Endothelial cell of umbilical vein (primary cell): ENCODE measurements around the gene JARID2. TPM values are rescaled to one million over a fixed set of nuclear protein-coding genes. Genes with fewer than 3 reads are reported as not detected.

Experiments
- BruUV-seq: library from RNA; stranded (reverse); fragments of 400-500 nt; replicated peaks from 2 replicates; lab custom pipeline; 2021; lab: Mats Ljungman, UMichigan
- CTCF ChIA-PET: fragments of 300-600, 350-600 bp; sonication (Branson Sonifier 250); formaldehyde crosslinking; loops from one replicate; lab custom pipeline; 2021; ENCODE audit warnings: antibody characterized with exemption, inconsistent platforms; lab: Charles Lee
- POLR2A ChIA-PET: fragments of 300-600, 350-600 bp; sonication (Branson Sonifier 250); formaldehyde crosslinking; loops from one replicate; lab custom pipeline; 2021; ENCODE audit warnings: antibody characterized with exemption, inconsistent platforms; lab: Charles Lee
- DNase-seq: peaks from one replicate; pipeline ENCODE4 v3.0.0-alpha.2; 2011; ENCODE audit warnings: low read depth, low spot score
- FAIRE-seq: peaks from 2 replicates; lab custom pipeline; 2011; peaks lifted over from hg19 to GRCh38; lab: Jason Lieb, UNC
- H2AFZ ChIP-seq: 2 replicates; pipeline ENCODE4 v1.6.0; 2012; ENCODE audit warnings: low read depth, low read length, control low read depth, inconsistent platforms
- H3K27ac ChIP-seq: 2 replicates; pipeline ENCODE4 v1.5.1; 2011; ENCODE audit warnings: low read depth, mild to moderate bottlenecking, control low read depth, low read length, moderate library complexity; ENCODE audit not compliant: insufficient read depth
- H3K27me3 ChIP-seq, 2 experiments: 2 replicates each; pipeline versions ENCODE4 v1.6.0 to v1.6.1; 2011; ENCODE audit warnings: low read length in 2 of 2, mixed read lengths in 1 of 2; ENCODE audit not compliant: control insufficient read depth in 2 of 2, insufficient read depth in 2 of 2
- H3K36me3 ChIP-seq, 2 experiments: 2 replicates in 1 of 2; 3 replicates in 1 of 2; pipeline ENCODE4 v1.5.1; 2011; ENCODE audit warnings: low read length in 2 of 2, mild to moderate bottlenecking in 1 of 2, moderate library complexity in 1 of 2; ENCODE audit not compliant: control insufficient read depth in 2 of 2, insufficient read depth in 2 of 2; ENCODE audit errors: extremely low read depth in 1 of 2
- H3K4me1 ChIP-seq: 3 replicates; pipeline ENCODE4 v1.5.1; 2011; ENCODE audit warnings: mild to moderate bottlenecking, low read length; ENCODE audit not compliant: control insufficient read depth, insufficient read depth; ENCODE audit errors: extremely low read depth
- H3K4me2 ChIP-seq: 2 replicates; pipeline ENCODE4 v1.6.1; 2011; ENCODE audit warnings: low read length, control low read depth, mixed read lengths; ENCODE audit not compliant: insufficient read depth
- H3K4me3 ChIP-seq, 3 experiments: fragments of 200-600 bp in 1 of 3; sonication (generic), shearing (Covaris generic) in 1 of 3; replicated peaks in 1 of 3; 2 replicates each; pipeline ENCODE4 v1.5.1; 2011 to 2016; ENCODE audit warnings: control low read depth in 3 of 3, low read length in 3 of 3, mild to moderate bottlenecking in 2 of 3, inconsistent platforms in 1 of 3, low read depth in 1 of 3, moderate library complexity in 1 of 3; ENCODE audit not compliant: insufficient read depth in 1 of 3
- H3K79me2 ChIP-seq: 2 replicates; pipeline ENCODE4 v1.6.0; 2012; ENCODE audit warnings: low read length, inconsistent platforms; ENCODE audit not compliant: control insufficient read depth, insufficient read depth
- H3K9ac ChIP-seq: replicated peaks from 2 replicates; pipeline ENCODE3; 2011; ENCODE audit warnings: low read length, control low read depth; ENCODE audit not compliant: insufficient read depth; ENCODE audit errors: extremely low read depth
- H3K9me1 ChIP-seq: replicated peaks from 3 replicates; pipeline ENCODE4 v1.6.0; 2011; ENCODE audit warnings: mild to moderate bottlenecking, low read length; ENCODE audit not compliant: control insufficient read depth, insufficient read depth; ENCODE audit errors: extremely low read depth
- H3K9me3 ChIP-seq: replicated peaks from 2 replicates; pipeline ENCODE4 v1.5.1; 2012; ENCODE audit warnings: low read length, inconsistent platforms; ENCODE audit not compliant: control insufficient read depth, insufficient read depth
- H4K20me1 ChIP-seq: replicated peaks from 2 replicates; pipeline ENCODE3; 2011; ENCODE audit warnings: mild to moderate bottlenecking, low read length; ENCODE audit not compliant: control insufficient read depth, insufficient read depth; ENCODE audit errors: extremely low read depth
- EZH2 ChIP-seq: IDR thresholded peaks from 2 replicates; pipeline ENCODE4 v1.6.1; 2012; ENCODE audit warnings: borderline replicate concordance, low read depth, mild to moderate bottlenecking, moderate library complexity, low read length, inconsistent platforms; ENCODE audit not compliant: severe bottlenecking
- FOS ChIP-seq: IDR thresholded peaks from 2 replicates; pipeline ENCODE4 v1.6.1; 2011; ENCODE audit warnings: mild to moderate bottlenecking, low read length, moderate library complexity, borderline replicate concordance; ENCODE audit not compliant: insufficient read depth
- GATA2 ChIP-seq: IDR thresholded peaks from 2 replicates; pipeline ENCODE4 v1.7.0; 2011; ENCODE audit warnings: low read depth, mild to moderate bottlenecking, moderate library complexity, mixed read lengths, low read length; ENCODE audit not compliant: insufficient read length, insufficient read depth
- JUN ChIP-seq: IDR thresholded peaks from 2 replicates; pipeline ENCODE4 v1.6.1; 2011; ENCODE audit warnings: borderline replicate concordance, low read depth; ENCODE audit not compliant: insufficient read length, insufficient read depth
- MYC ChIP-seq: IDR thresholded peaks from one replicate; pipeline ENCODE4 v1.6.1; 2011; ENCODE audit warnings: mild to moderate bottlenecking, low read depth, low read length
- POLR2A ChIP-seq: IDR thresholded peaks from 2 replicates; pipeline ENCODE4 v1.6.1; 2012; ENCODE audit warnings: low read depth, mild to moderate bottlenecking, control low read depth, low read length
- POLR2AphosphoS5 ChIP-seq: IDR thresholded peaks from 2 replicates; pipeline ENCODE4 v1.6.1; 2012; ENCODE audit warnings: low read depth, mild to moderate bottlenecking, control low read depth, low read length, moderate library complexity; ENCODE audit not compliant: insufficient read depth
- dilution Hi-C: fragments of 300-500 bp; cut with MboI; formaldehyde crosslinking; loops from one replicate; pipeline ENCODE4 v1.15.0; 2019; ENCODE audit warnings: low sequenced_read_pairs; ENCODE audit not compliant: extremely low pct_ligation_motif_present
- intact Hi-C: fragments of 100-400 bp; cut with micrococcal nuclease; formaldehyde crosslinking; loops from one replicate; pipeline ENCODE4 v1.10.0; 2022
- polyA plus RNA-seq, 4 experiments: library from polyadenylated mRNA; depleted of rRNA in 3 of 4; stranded (reverse) in 3 of 4; unstranded in 1 of 4; fragments of >200 nt; gene quantifications; 2 replicates each; pipeline versions ENCODE4 v1.2.1 to v1.2.3, GENCODE V29; 2011 to 2012; ENCODE audit warnings: missing spikeins in 1 of 4
- total RNA-seq: library from RNA; stranded (reverse); gene quantifications from 2 replicates; pipeline ENCODE4 v1.2.3, GENCODE V29; 2021
- TF ChIP-seq, protein P1 (sequence below): IDR thresholded peaks from 2 replicates; pipeline ENCODE4 v1.6.1; 2011; ENCODE audit not compliant: insufficient read depth, insufficient read length
- TF ChIP-seq, protein P2 (sequence below), 2 donors: IDR thresholded peaks; 1 replicate in 1 of 2; 2 replicates in 1 of 2; pipeline ENCODE4 v1.5.1; 2011; ENCODE audit warnings: low read length in 2 of 2, mild to moderate bottlenecking in 2 of 2, moderate library complexity in 2 of 2, control low read depth in 1 of 2, inconsistent platforms in 1 of 2, low read depth in 1 of 2; ENCODE audit not compliant: insufficient read depth in 1 of 2; ENCODE audit errors: extremely low read depth in 1 of 2

The JARID2 gene
- total and polyA plus RNA-seq, 2 donors (not counting 3 experiments of a cell fraction or from before 2014, with no cell fraction given), result 2.9 to 10.6 TPM

DNA sequence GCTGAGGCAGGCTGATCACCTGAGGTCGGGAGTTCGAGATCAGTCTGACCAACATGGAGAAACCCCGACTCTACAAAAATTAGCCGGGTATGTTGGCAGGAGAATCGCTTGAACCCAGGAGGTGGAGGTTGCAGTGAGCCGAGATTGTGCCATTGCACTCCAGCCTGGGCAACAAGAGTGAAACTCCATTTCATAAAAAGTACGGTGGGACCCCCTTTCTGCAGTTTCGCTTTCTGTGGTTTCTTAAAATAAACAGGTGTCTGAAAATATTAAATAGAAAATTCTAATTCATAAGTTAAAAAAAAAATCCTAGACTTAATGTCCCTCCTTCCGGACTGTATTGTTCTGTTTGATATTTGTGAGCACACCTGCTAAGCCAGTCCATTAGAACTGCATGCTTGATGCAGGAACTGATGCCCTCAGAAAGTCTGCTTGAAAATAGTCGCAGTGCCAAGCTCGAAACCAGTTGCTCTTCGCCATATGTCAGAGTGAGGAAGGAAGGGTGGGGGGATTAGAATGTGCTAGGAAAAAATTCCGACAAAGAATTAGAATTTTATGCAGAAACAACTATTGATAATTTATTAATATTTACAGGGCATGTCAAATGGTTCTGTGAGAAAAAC is 85.9 kb downstream of the JARID2 start:
- Histone ChIP-seq H3K4me3 (no peak overlapping the region), H3K9me3 (no peaks in the 10 kb centered on the region), H2AFZ (no peak overlapping the region), H3K4me2 (no peak overlapping the region), H3K27ac (no peak overlapping the region), H3K9ac (no peak overlapping the region), H3K27me3 (no peaks in the 10 kb centered on the region), H3K4me1 (peaks cover 2% of the 10 kb centered on the region), H4K20me1 (no peaks in the 10 kb centered on the region), H3K79me2 (no peaks in the 10 kb centered on the region), H3K36me3 (no peaks in the 10 kb centered on the region), H3K9me1 (no peaks in the 10 kb centered on the region)
- BruUV-seq, result no TSS peak
- dilution Hi-C loops (no loop called here), intact Hi-C loops (no loop called here)
- CTCF ChIA-PET, result interaction anchor here (1.4 kb wide), 1 partner anchor 20 kb away, joined by 3 read pairs; no protein-coding TSS in a partner anchor
- no peak for DNase-seq
- no peak for FAIRE-seq
- TF ChIP-seq POLR2A (no peak), FOS (no peak), POLR2AphosphoS5 (no peak), EZH2 (no peak), GATA2 (no peak), JUN (no peak), MYC (no peak)
- TF ChIP-seq, protein P1, sequence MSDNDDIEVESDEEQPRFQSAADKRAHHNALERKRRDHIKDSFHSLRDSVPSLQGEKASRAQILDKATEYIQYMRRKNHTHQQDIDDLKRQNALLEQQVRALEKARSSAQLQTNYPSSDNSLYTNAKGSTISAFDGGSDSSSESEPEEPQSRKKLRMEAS, result no peak
- TF ChIP-seq, protein P2, sequence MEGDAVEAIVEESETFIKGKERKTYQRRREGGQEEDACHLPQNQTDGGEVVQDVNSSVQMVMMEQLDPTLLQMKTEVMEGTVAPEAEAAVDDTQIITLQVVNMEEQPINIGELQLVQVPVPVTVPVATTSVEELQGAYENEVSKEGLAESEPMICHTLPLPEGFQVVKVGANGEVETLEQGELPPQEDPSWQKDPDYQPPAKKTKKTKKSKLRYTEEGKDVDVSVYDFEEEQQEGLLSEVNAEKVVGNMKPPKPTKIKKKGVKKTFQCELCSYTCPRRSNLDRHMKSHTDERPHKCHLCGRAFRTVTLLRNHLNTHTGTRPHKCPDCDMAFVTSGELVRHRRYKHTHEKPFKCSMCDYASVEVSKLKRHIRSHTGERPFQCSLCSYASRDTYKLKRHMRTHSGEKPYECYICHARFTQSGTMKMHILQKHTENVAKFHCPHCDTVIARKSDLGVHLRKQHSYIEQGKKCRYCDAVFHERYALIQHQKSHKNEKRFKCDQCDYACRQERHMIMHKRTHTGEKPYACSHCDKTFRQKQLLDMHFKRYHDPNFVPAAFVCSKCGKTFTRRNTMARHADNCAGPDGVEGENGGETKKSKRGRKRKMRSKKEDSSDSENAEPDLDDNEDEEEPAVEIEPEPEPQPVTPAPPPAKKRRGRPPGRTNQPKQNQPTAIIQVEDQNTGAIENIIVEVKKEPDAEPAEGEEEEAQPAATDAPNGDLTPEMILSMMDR (IDR thresholded peaks at IDR 0.05; ENCODE audit: extremely low read depth in 1 of 2, insufficient read depth in 1 of 2, low read depth in 1 of 2, low read length in 2 of 2), result no peak
- POLR2A ChIA-PET, result interaction anchor here (0.5 kb wide), 1 partner anchor 10 kb away, joined by 10 read pairs; no protein-coding TSS in a partner anchor
